ENCODE data around the gene LNX2.

GRCh38 chr13:27662738-27663470, 42.6 kb upstream of the LNX2 start:
- no peak for TF ChIP-seq POLR2A (IDR thresholded peaks at IDR 0.05)
- TF ChIP-seq POLR2AphosphoS5 (IDR thresholded peaks at IDR 0.05) = no peak
- TF ChIP-seq CTCF (IDR thresholded peaks at IDR 0.05) = no peak

All from breast epithelium (tissue), 3 donors.